DND-41 (cell line): ENCODE measurements around the gene CCDC85A.

Experiments used
- ATAC-seq: fragments of 200-7000 bp; cut with Tn5 transposase; 3 replicates; pipeline ENCODE4 v1.9.1; 2021; ENCODE audit warnings: low read depth; ENCODE audit not compliant: insufficient read depth
- DNase-seq: peaks from one replicate; pipeline ENCODE4 v3.0.0-alpha.2; 2020
- H2AFZ ChIP-seq: 2 replicates; pipeline ENCODE4 v1.6.0; 2012; ENCODE audit warnings: low read depth, low read length
- H3K27ac ChIP-seq: 2 replicates; pipeline ENCODE4 v1.5.1; 2012; ENCODE audit warnings: low read length, inconsistent platforms
- H3K27me3 ChIP-seq: fragments of 200-600 bp; sonication (generic); 2 replicates; pipeline ENCODE4 v1.6.0; 2012; ENCODE audit warnings: low read length, mild to moderate bottlenecking, inconsistent platforms; ENCODE audit not compliant: insufficient read depth, poor library complexity
- H3K36me3 ChIP-seq: 2 replicates; pipeline ENCODE4 v1.5.1; 2012; ENCODE audit warnings: low read length, inconsistent platforms; ENCODE audit not compliant: insufficient read depth
- H3K4me1 ChIP-seq: 2 replicates; pipeline ENCODE4 v1.5.1; 2012; ENCODE audit warnings: mild to moderate bottlenecking, low read length; ENCODE audit not compliant: insufficient read depth
- H3K4me2 ChIP-seq: 2 replicates; pipeline ENCODE4 v1.6.0; 2012; ENCODE audit warnings: mild to moderate bottlenecking, moderate library complexity, low read length, inconsistent platforms; ENCODE audit not compliant: insufficient read depth
- H3K4me3 ChIP-seq, 2 experiments: fragments of 200-600 bp in 1 of 2; shearing (Covaris generic) in 1 of 2; 2 replicates each; pipeline ENCODE4 v1.5.1; 2012 to 2016; ENCODE audit warnings: inconsistent platforms in 2 of 2, low read length in 2 of 2, mild to moderate bottlenecking in 2 of 2, low read depth in 1 of 2, moderate library complexity in 1 of 2
- H3K79me2 ChIP-seq: 2 replicates; pipeline ENCODE4 v1.6.0; 2012; ENCODE audit warnings: low read length, inconsistent platforms; ENCODE audit not compliant: insufficient read depth
- H3K9ac ChIP-seq: 2 replicates; pipeline ENCODE4 v1.6.0; 2012; ENCODE audit warnings: low read depth, mild to moderate bottlenecking, inconsistent platforms, low read length, moderate library complexity
- H3K9me3 ChIP-seq: 2 replicates; pipeline ENCODE4 v1.5.1; 2012; ENCODE audit warnings: low read length, moderate library complexity, mild to moderate bottlenecking, inconsistent platforms; ENCODE audit not compliant: insufficient read depth, severe bottlenecking
- H4K20me1 ChIP-seq: 2 replicates; pipeline ENCODE4 v1.6.0; 2012; ENCODE audit warnings: low read length; ENCODE audit not compliant: insufficient read depth
- CTCF ChIP-seq: IDR thresholded peaks from 2 replicates; pipeline ENCODE4 v1.5.1; 2012; ENCODE audit warnings: borderline replicate concordance, low read length, moderate library complexity, mild to moderate bottlenecking; ENCODE audit not compliant: poor library complexity, severe bottlenecking; ENCODE audit errors: extremely low read depth
- EZH2 ChIP-seq: IDR thresholded peaks from 3 replicates; pipeline ENCODE4 v1.6.1; 2012; ENCODE audit warnings: borderline replicate concordance, low read depth, mild to moderate bottlenecking, moderate library complexity, low read length, inconsistent platforms; ENCODE audit not compliant: severe bottlenecking

The CCDC85A gene

GRCh38 chr2:56204556-56204955 lies 20.8 kb downstream of the CCDC85A start:
- ATAC-seq (no peak), DNase-seq (no peak)
- Histone ChIP-seq H3K4me2 (no peak overlapping the region), H3K9me3 (no peaks in the 10 kb centered on the region), H3K4me3 (no peak overlapping the region), H4K20me1 (no peaks in the 10 kb centered on the region), H3K27me3 (no peaks in the 10 kb centered on the region), H3K36me3 (no peaks in the 10 kb centered on the region), H2AFZ (no peak overlapping the region), H3K9ac (no peak overlapping the region), H3K79me2 (no peaks in the 10 kb centered on the region), H3K4me1 (no peaks in the 10 kb centered on the region), H3K27ac (no peak overlapping the region)
- TF ChIP-seq EZH2 (no peak), CTCF (no peak)

GRCh38 chr2:56206250-56206649 lies 22.5 kb downstream of the CCDC85A start:
- Histone ChIP-seq H3K27ac (no peak overlapping the region), H3K79me2 (no peaks in the 10 kb centered on the region), H3K4me1 (no peaks in the 10 kb centered on the region), H4K20me1 (no peaks in the 10 kb centered on the region), H3K9me3 (no peaks in the 10 kb centered on the region), H3K9ac (no peak overlapping the region), H3K36me3 (no peaks in the 10 kb centered on the region), H3K4me3 (no peak overlapping the region), H3K4me2 (no peak overlapping the region), H3K27me3 (no peaks in the 10 kb centered on the region), H2AFZ (no peak overlapping the region)
- DNase-seq, result no peak
- no peak for ATAC-seq
- no peak for TF ChIP-seq CTCF
- no peak for TF ChIP-seq EZH2

DNA sequence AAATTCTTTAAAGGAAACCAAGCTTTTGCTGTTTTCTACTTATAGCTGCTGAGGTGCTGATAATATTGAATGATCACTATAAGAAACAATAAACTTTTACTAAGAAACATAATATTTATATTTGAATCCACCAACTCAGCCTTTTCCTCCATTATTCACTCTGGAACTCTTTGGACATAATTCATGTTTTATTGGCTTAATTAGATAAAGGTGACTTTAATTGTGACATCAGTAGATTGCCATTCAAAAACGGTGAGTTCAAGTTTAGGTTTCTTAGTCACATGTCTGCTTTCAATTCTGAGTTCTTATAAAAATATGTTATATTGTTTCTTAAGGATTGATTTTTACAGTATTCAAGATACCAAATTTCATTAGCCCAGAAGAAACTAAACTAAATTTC lies 24.0 kb downstream of the CCDC85A start:
- no peaks in the 10 kb centered on the region for H3K27me3 ChIP-seq
- no peaks in the 10 kb centered on the region for H4K20me1 ChIP-seq
- no peak overlapping the region for H3K4me3 ChIP-seq
- H3K9me3 ChIP-seq, result no peaks in the 10 kb centered on the region
- DNase-seq (no peak), ATAC-seq (no peak)
- no peaks in the 10 kb centered on the region for H3K4me1 ChIP-seq
- H3K27ac ChIP-seq, result no peak overlapping the region
- no peak overlapping the region for H2AFZ ChIP-seq
- no peak for TF ChIP-seq CTCF
- no peak for TF ChIP-seq EZH2
- H3K4me2 ChIP-seq, result no peak overlapping the region
- H3K9ac ChIP-seq, result no peak overlapping the region
- no peaks in the 10 kb centered on the region for H3K79me2 ChIP-seq
- H3K36me3 ChIP-seq, result no peaks in the 10 kb centered on the region

DNA sequence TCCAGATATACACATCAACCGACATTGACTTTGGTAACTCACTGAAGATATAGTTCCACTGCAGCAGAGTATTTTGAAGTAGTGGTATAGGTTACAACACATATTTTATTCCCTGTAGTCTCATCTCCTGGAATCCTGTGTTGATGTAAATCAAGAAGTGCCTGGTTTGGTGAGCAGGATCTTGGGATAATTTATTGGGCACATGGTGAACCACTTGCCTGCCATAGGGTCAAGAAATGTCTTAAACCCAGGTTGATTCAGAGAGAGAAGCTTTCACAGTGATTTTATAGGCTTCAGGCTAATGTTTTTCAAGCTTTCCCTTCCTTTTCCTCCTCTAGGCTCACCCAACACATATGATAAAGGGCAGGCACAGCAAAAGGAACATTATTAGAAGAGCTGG lies 24.6 kb downstream of the CCDC85A start:
- Histone ChIP-seq H3K79me2 (no peaks in the 10 kb centered on the region), H3K4me2 (no peak overlapping the region)
- DNase-seq, result no peak

More for the DNA sequence above, 24.6 kb downstream of the CCDC85A start:
- H2AFZ ChIP-seq, result no peak overlapping the region
- H3K27ac ChIP-seq, result no peak overlapping the region
- H3K4me1 ChIP-seq, result no peaks in the 10 kb centered on the region
- H3K9me3 ChIP-seq, result no peaks in the 10 kb centered on the region
- no peaks in the 10 kb centered on the region for H4K20me1 ChIP-seq
- ATAC-seq, result no peak
- no peak overlapping the region for H3K4me3 ChIP-seq
- H3K36me3 ChIP-seq, result no peaks in the 10 kb centered on the region
- H3K9ac ChIP-seq, result no peak overlapping the region
- TF ChIP-seq EZH2 (no peak), CTCF (no peak)
- H3K27me3 ChIP-seq, result no peaks in the 10 kb centered on the region
